ENCODE results near the gene STXBP6.

The STXBP6 gene

GRCh38 chr14:25041484-25041883, 8.5 kb downstream of the STXBP6 start:
- no peak overlapping the region for H3K27ac Mint-ChIP-seq
- no peak overlapping the region for H3K4me3 Mint-ChIP-seq
- H3K27me3 Mint-ChIP-seq = peaks cover 8% of the 10 kb centered on the region
- DNase-seq (no peak), ATAC-seq (no peak)
- H3K9me3 Mint-ChIP-seq = peaks cover 0 to 9% of the 10 kb centered on the region in 2 donors
- H3K4me1 Mint-ChIP-seq = no peaks in the 10 kb centered on the region

GRCh38 chr14:25039933-25040332, 10.0 kb downstream of the STXBP6 start:
- no peak for ATAC-seq
- Mint-ChIP-seq H3K9me3 (peaks cover 0 to 9% of the 10 kb centered on the region in 2 donors), H3K27ac (no peak overlapping the region), H3K27me3 (peaks cover 8% of the 10 kb centered on the region), H3K4me1 (no peaks in the 10 kb centered on the region), H3K4me3 (no peak overlapping the region)
- DNase-seq = no peak

DNA sequence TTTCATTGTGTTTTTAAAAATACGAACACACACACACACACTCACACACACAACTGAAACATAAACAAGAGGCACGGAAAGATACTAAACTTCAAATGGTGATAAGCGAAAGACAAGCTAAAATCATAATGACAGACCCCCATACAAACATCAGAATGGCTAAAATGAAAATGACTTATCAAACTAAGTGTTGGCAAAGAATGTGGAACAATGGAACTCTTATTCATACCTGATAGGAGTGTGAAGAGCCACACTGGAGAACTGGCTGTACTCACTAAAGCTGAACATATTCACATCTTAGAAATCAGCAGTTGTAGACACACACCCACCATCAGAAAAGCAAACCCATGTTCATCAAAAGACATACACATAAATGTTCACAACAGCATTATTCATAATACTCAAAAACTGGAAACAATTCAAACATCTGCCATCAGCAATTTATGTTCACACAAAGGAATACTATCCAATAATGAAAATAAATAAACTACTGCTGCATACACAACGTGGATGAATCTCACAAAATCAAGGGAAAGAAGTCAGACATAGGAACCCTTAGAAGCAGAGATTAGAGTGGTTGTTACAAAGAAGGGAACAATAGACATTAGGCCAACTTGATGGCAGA, 11.8 kb downstream of the STXBP6 start:
- H3K9me3 Mint-ChIP-seq = peaks cover 0 to 9% of the 10 kb centered on the region in 2 donors
- peaks cover under 1% of the 10 kb centered on the region for H3K27me3 Mint-ChIP-seq
- DNase-seq = no peak
- no peak overlapping the region for H3K27ac Mint-ChIP-seq
- no peaks in the 10 kb centered on the region for H3K4me1 Mint-ChIP-seq
- ATAC-seq = no peak
- no peak overlapping the region for H3K4me3 Mint-ChIP-seq

GRCh38 chr14:25037032-25037431, 12.9 kb downstream of the STXBP6 start:
- Mint-ChIP-seq H3K27ac (no peak overlapping the region), H3K4me1 (no peaks in the 10 kb centered on the region), H3K9me3 (peaks cover 0 to 9% of the 10 kb centered on the region in 2 donors), H3K27me3 (no peaks in the 10 kb centered on the region), H3K4me3 (no peak overlapping the region)
- DNase-seq (no peak), ATAC-seq (no peak)

- peaks cover 0 to 9% of the 10 kb centered on the region in 2 donors for H3K9me3 Mint-ChIP-seq
- H3K27me3 Mint-ChIP-seq = no peaks in the 10 kb centered on the region
- ATAC-seq (no peak), DNase-seq (no peak)
- H3K4me3 Mint-ChIP-seq = no peak overlapping the region
- no peaks in the 10 kb centered on the region for H3K4me1 Mint-ChIP-seq
- no peak overlapping the region for H3K27ac Mint-ChIP-seq
Measured at GRCh38 chr14:25034803-25035681, 14.9 kb downstream of the STXBP6 start.

DNA sequence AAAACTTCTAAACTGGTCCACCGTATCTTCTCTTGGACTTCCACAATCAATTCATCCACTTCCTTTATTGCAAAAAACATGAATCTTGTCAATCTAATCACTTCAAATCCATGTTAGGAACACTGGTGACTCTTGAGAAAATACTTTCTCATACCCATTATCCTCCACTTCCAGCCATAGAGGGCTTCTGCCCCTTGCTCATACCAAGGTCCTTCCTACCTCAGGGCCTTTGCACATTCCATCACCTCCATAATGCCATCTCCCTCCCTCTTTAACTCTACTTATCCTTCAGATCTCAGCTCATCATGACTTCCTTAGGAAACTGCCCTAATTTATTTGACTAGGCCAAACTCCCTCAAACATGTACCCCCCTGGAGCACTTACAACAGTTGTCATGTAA, 16.6 kb downstream of the STXBP6 start:
- Mint-ChIP-seq H3K4me1 (no peaks in the 10 kb centered on the region), H3K27ac (no peak overlapping the region)
- ATAC-seq = no peak

DNA sequence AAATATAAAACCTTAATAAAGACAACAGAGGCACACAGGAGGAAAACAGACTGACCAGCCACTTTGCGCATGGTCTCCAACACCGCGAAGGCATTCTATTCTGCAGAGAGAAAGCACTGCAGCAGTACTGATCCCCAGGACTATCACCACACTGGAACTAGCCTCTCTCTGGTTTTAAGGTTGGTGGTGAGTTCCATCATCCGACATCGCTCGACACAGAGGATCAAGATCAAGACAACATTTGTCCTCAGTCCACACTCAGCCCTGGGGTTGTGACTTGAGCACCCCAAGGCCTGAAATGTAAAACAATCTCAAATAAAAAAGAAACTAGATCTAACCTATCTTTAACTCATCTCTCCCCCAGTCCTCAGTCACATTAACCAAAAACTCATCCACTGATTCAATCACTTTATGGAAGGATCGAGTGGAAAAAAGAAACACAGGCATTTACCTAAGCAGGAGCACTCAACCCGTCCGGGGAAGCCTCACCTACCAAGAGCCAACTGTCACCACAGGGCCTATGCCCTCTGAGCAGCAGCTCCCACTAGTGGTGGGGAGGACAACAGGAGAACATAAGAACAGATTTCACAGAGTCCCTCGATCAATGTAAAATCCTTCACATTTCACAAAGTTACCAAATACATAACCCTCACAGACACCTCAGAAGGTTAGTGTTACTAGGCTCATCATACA, 17.7 kb downstream of the STXBP6 start:
- Mint-ChIP-seq H3K27me3 (no peaks in the 10 kb centered on the region), H3K4me3 (no peak overlapping the region), H3K9me3 (no peaks in the 10 kb centered on the region), H3K4me1 (no peaks in the 10 kb centered on the region), H3K27ac (no peak overlapping the region)
- ATAC-seq (no peak), DNase-seq (no peak)

More for the DNA sequence above, 16.6 kb downstream of the STXBP6 start:
- Mint-ChIP-seq H3K27me3 (no peaks in the 10 kb centered on the region), H3K9me3 (peaks cover 0 to 5% of the 10 kb centered on the region in 2 donors), H3K4me3 (no peak overlapping the region)
- DNase-seq = no peak

- Mint-ChIP-seq H3K4me3 (no peak overlapping the region), H3K27ac (peak overlapping the region in 1 of 2 donors; percentile 22), H3K9me3 (no peaks in the 10 kb centered on the region), H3K27me3 (no peaks in the 10 kb centered on the region), H3K4me1 (no peaks in the 10 kb centered on the region)
- ATAC-seq = no peak
- no peak for DNase-seq
Measured at GRCh38 chr14:25026476-25027137, 23.3 kb downstream of the STXBP6 start.

DNA sequence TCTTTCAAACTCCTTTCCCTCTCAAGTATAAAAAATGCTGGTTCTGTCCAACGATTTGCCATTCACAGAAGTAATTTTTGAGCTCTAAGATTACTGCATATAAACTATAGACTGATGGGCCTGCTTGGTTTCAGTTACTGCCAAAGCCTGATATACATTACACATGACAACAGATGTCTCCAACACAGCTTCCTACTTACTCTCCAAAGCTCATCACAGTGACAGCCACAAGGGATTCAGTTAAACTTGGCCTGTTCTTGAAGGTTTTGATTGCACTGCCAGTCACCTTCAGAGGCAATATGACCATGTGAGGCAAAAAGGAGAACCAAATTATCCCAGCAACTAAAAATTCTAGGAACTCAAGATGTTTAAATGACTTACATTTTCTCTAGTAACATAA, 30.1 kb downstream of the STXBP6 start:
- Mint-ChIP-seq H3K4me3 (no peak overlapping the region), H3K27ac (no peak overlapping the region), H3K27me3 (no peaks in the 10 kb centered on the region), H3K9me3 (no peaks in the 10 kb centered on the region), H3K4me1 (no peaks in the 10 kb centered on the region)
- no peak for DNase-seq
- ATAC-seq = no peak

DNA sequence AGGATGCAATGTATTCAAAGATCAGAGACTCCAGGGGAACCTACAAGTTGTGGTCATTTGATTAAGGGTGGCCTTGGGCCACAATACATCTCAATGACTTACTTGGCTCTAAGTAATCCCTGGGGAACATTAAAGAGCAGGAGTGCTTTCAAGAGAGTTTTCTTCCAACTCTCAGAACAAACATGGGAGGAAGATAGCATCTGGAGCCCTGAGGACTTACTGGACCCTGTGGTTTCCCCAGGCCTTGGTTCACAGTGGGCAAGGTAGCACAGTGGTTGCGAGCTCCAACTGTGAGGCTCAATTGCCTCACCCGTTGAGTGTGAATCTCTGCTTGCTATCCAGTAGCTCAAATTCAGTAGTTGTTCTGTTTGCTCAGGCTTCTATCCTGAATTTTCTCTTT, 32.4 kb downstream of the STXBP6 start:
- no peak overlapping the region for H3K27ac Mint-ChIP-seq
- no peak for ATAC-seq
- DNase-seq = no peak
- H3K4me3 Mint-ChIP-seq = no peak overlapping the region
- no peaks in the 10 kb centered on the region for H3K9me3 Mint-ChIP-seq
- no peaks in the 10 kb centered on the region for H3K27me3 Mint-ChIP-seq
- H3K4me1 Mint-ChIP-seq = no peaks in the 10 kb centered on the region

DNA sequence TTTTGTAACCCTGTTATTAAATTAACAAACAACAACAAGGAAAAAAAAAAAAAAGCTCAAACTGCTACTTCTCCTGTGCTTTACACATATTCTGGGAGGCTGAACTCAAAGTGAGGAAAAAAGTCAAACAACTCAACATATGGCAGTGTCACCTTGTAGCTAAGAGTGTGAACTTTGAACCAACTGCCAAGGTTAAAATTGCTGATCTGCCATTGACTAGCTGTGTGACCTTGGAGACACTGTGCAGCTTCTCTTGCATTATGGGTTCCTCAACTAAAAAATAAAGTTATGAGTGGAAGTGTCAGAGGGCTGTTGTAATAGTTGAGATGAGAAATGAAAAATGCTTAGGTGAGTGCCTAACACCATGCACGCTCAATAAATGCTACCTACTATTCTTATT, 34.2 kb downstream of the STXBP6 start:
- Mint-ChIP-seq H3K4me3 (no peak overlapping the region), H3K4me1 (no peaks in the 10 kb centered on the region), H3K27ac (no peak overlapping the region), H3K9me3 (no peaks in the 10 kb centered on the region), H3K27me3 (no peaks in the 10 kb centered on the region)
- DNase-seq = no peak
- no peak for ATAC-seq

- no peak for DNase-seq
- Mint-ChIP-seq H3K4me3 (no peak overlapping the region), H3K27me3 (peaks cover 5% of the 10 kb centered on the region), H3K27ac (no peak overlapping the region), H3K4me1 (no peaks in the 10 kb centered on the region), H3K9me3 (no peaks in the 10 kb centered on the region)
- no peak for ATAC-seq
Measured at GRCh38 chr14:25014440-25014839, 35.5 kb downstream of the STXBP6 start.

DNA sequence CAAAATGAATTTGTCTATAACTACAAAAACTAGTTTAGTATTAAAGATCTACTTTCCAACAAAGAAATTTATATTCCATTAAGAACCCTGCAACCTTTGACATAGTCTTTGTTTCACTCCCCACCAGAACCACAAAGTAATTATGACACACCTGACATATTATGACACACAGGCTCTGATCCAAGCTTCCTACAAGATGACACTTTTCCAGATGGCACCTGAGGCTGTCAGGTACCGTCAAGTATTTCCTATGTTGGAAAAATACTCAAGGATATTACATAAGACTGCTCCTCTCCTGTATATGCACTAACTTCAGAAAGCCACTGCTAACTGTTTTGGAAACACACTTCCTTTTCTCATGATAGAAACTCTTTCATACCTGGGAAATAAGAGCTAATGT, 38.9 kb downstream of the STXBP6 start:
- ATAC-seq (no peak), DNase-seq (no peak)
- peaks cover 9% of the 10 kb centered on the region for H3K27me3 Mint-ChIP-seq
- H3K4me3 Mint-ChIP-seq = no peak overlapping the region
- no peaks in the 10 kb centered on the region for H3K9me3 Mint-ChIP-seq
- H3K27ac Mint-ChIP-seq = no peak overlapping the region
- H3K4me1 Mint-ChIP-seq = no peaks in the 10 kb centered on the region

GRCh38 chr14:25010471-25010870, 39.5 kb downstream of the STXBP6 start:
- no peak overlapping the region for H3K4me3 Mint-ChIP-seq
- H3K4me1 Mint-ChIP-seq = no peaks in the 10 kb centered on the region
- no peaks in the 10 kb centered on the region for H3K9me3 Mint-ChIP-seq
- H3K27ac Mint-ChIP-seq = no peak overlapping the region
- ATAC-seq (no peak), DNase-seq (no peak)
- H3K27me3 Mint-ChIP-seq = peaks cover 9% of the 10 kb centered on the region

DNA sequence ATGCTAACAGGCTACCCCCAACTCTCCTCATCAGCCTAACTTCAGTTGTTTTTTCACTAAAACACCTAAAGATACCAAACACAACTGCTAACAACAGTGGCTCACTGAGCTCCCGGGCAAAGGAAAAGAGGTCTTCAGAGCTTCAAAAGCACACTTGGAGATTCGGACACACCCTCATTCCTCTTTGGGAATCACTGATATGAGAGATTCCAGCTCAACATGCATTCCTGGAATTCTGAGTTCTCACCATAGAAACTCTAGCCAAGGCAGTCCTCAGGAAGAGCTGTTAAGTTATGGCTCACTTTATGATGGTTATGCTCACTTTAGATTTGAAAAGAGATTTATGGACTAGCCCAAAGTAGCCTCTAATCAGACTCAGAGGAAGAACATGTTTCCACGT, 40.1 kb downstream of the STXBP6 start:
- Mint-ChIP-seq H3K27ac (no peak overlapping the region), H3K27me3 (peaks cover 9% of the 10 kb centered on the region), H3K4me3 (no peak overlapping the region), H3K9me3 (no peaks in the 10 kb centered on the region), H3K4me1 (no peaks in the 10 kb centered on the region)
- DNase-seq = no peak
- ATAC-seq = no peak

Data from stimulated activated naive CD8-positive, alpha-beta T cell treated with anti-CD3 and anti-CD28 coated beads, Interleukin-15, amount 100 ng/mL, for 72 hours (primary cell).